Fibroblast of mammary gland (primary cell): ENCODE results near the gene FRMD5.
A peak's percentile ranks its signal among the peaks of the same experiment; 100 is the strongest.

Experiments used
- DNase-seq: peaks from one replicate; pipeline ENCODE4 v3.0.0-alpha.2; 2010; ENCODE audit warnings: low read depth
- H3K4me3 ChIP-seq: 2 replicates; pipeline ENCODE4 v1.5.1; 2011; ENCODE audit warnings: low read depth, mild to moderate bottlenecking, low read length, moderate library complexity; ENCODE audit not compliant: control insufficient read depth
- CTCF ChIP-seq: conservative IDR thresholded peaks from 2 replicates; pipeline ENCODE4 v1.5.1; 2011; ENCODE audit warnings: low read depth, low read length, inconsistent platforms; ENCODE audit not compliant: control insufficient read depth, insufficient read depth

The FRMD5 gene

GRCh38 chr15:44194323-44195150, 534 bp downstream of the FRMD5 start:
- no peak for TF ChIP-seq CTCF
- H3K4me3 ChIP-seq, result peak overlapping the region; percentile 61
- DNase-seq, result peak; percentile 46

- peak overlapping the region; percentile 61 for H3K4me3 ChIP-seq
- DNase-seq, result peak; percentile 22
- TF ChIP-seq CTCF, result no peak
Measured at GRCh38 chr15:44193651-44194322, 1.3 kb downstream of the FRMD5 start.

GRCh38 chr15:44188795-44189194, 6.3 kb downstream of the FRMD5 start:
- H3K4me3 ChIP-seq, result no peak overlapping the region
- no peak for DNase-seq
- TF ChIP-seq CTCF, result no peak

GRCh38 chr15:44186705-44187104, 8.4 kb downstream of the FRMD5 start:
- no peak for DNase-seq
- TF ChIP-seq CTCF, result no peak
- no peak overlapping the region for H3K4me3 ChIP-seq

GRCh38 chr15:44183363-44183762, 11.7 kb downstream of the FRMD5 start:
- TF ChIP-seq CTCF, result no peak
- no peak for DNase-seq
- H3K4me3 ChIP-seq, result no peak overlapping the region

GRCh38 chr15:44181410-44181809, 13.7 kb downstream of the FRMD5 start:
- DNase-seq, result no peak
- H3K4me3 ChIP-seq, result no peak overlapping the region
- no peak for TF ChIP-seq CTCF

GRCh38 chr15:44177139-44177538, 17.9 kb downstream of the FRMD5 start:
- TF ChIP-seq CTCF, result no peak
- H3K4me3 ChIP-seq, result no peak overlapping the region
- DNase-seq, result no peak
